T47D (cell line): Measurements from ENCODE around the gene LARGE2.

Experiments used
- DNase-seq, 2 experiments: peaks; one replicate each; pipeline versions ENCODE4 v3.0.0 to v3.0.0-alpha.2; 2011 to 2012; ENCODE audit warnings: low read depth in 1 of 2, low spot score in 1 of 2
- JUND ChIP-seq: IDR thresholded peaks from 2 replicates; pipeline ENCODE4 v1.6.1; 2012; ENCODE audit warnings: low read depth
- in situ Hi-C: cut with HindIII; loops from 2 replicates; pipeline ENCODE4 v1.10.0; 2016; ENCODE audit warnings: low sequenced_read_pairs, low pct_unique_long_range_greater_than_20kb

Gene LARGE2

GRCh38 chr11:45922425-45923082, at the start of gene LARGE2:
TSS of gene LARGE2 (plus strand) at chr11:45922656. CDS start at chr11:45922883, 227 bp downstream.
- TF ChIP-seq JUND: no peak
- in situ Hi-C loops: no loop called here
- DNase-seq: peak; percentile 92 to 98

- in situ Hi-C loops: no loop called here
- DNase-seq: no peak
- TF ChIP-seq JUND: no peak
These were observed 46.1 kb upstream of the LARGE2 start for GRCh38 chr11:45876401-45876800.

DNA sequence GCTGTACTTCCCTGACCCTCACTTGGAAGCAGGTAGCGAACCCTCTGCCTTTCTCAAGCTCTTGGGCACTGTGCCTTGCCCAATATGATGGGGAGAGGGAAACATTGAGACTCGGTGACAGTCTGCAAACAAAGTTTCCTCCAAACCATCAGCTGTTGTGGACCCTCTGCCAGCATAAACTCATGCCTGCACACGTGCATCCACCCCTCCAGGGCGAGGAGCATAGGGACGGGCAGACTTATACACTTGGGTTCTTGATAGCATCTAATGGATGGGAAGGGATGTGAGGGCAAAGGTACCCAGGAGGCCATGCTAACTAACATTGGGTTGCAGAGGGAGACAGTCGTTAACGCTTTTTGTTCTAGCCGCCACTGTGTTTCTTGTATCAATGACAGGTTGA, 45.2 kb upstream of the LARGE2 start:
- in situ Hi-C loops: no loop called here
- TF ChIP-seq JUND: no peak
- no peak for DNase-seq

GRCh38 chr11:45877845-45878244, 44.6 kb upstream of the LARGE2 start:
- in situ Hi-C loops: no loop called here
- no peak for DNase-seq
- TF ChIP-seq JUND: no peak

- in situ Hi-C loops: no loop called here
- no peak for DNase-seq
- no peak for TF ChIP-seq JUND
These were observed 42.4 kb upstream of the LARGE2 start for GRCh38 chr11:45879803-45880686.

DNA sequence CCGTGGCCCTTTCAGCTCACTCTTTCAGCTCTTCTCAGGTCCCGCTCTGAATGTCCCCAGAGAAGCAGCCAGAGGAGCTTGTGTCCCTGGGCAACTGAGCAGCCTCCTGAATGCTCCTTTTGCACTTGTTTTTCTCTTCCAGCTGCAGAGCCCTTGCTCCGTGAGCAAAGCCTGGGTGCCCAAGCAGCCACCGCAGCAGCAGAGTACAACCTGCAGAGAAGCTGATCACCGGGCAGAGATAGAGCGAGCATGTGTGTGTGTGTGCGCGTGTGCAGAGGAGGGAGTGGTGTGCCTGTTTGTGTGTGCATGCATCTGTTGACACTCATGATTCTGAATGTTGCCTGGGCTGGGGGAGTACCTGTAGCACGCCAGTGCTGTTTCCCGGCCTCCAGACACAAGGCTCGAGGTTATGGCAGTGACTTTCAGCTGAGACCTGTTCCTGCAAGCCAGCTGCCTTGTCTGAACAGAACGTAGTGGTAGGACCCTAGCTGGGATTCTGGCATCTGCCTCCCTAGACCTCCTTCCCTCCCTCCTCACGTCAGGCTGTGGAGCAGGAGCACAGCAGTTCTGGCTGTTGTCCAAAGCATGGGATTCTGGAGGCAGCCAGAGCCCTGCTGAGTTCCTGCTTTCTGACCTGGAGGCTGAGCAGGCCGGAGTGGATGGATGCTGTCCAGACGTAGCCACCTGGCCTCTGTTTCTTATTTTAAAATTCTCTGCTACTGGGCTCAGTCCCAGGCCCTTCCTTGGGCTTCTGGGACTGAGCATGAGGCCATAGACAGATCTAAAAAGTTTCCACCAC, 41.5 kb upstream of the LARGE2 start:
- no peak for DNase-seq
- in situ Hi-C loops: no loop called here
- no peak for TF ChIP-seq JUND

- DNase-seq: no peak
- no peak for TF ChIP-seq JUND
- in situ Hi-C loops: no loop called here
These were observed 40.6 kb upstream of the LARGE2 start for GRCh38 chr11:45881708-45882368.

DNA sequence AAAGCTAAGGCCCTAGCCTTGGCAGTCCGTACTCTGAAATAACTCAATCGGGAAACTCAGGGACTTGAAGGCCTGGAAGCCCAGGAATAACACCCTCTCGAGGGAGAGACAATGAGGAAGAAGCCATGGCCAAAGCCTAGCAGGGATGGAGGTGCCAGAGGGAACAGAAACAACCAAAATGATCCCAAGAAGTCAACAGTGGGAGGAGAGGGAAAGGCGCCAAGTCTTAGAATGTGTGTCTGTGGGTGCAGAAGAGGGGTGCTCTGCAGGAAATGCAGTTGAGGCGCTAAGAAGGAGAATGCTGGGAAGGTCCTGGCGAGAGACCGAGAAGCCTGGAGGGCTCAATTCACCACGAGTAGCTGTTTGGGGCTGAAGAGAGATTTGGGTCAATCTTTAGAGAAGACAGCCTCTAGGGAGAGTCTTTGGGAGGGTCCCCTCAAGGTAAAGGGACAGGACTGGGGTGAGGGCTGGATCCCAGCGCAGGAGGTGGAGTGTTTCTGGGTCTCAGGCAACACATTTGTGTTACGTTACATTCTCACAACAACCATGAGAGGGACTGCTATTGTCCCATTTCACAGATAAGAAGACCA, 37.8 kb upstream of the LARGE2 start:
- in situ Hi-C loops: no loop called here
- no peak for DNase-seq
- TF ChIP-seq JUND: no peak

- TF ChIP-seq JUND: no peak
- in situ Hi-C loops: no loop called here
- peak; percentile 76 to 85 for DNase-seq
These were observed 37.1 kb upstream of the LARGE2 start, which contains the start of gene MAPK8IP1 for GRCh38 chr11:45885274-45885920. TSS of gene MAPK8IP1 (plus strand) at chr11:45885651. CDS start at chr11:45885821, 170 bp downstream.

GRCh38 chr11:45885921-45886721, 36.3 kb upstream of the LARGE2 start:
- no peak for DNase-seq
- TF ChIP-seq JUND: no peak
- in situ Hi-C loops: no loop called here

DNA sequence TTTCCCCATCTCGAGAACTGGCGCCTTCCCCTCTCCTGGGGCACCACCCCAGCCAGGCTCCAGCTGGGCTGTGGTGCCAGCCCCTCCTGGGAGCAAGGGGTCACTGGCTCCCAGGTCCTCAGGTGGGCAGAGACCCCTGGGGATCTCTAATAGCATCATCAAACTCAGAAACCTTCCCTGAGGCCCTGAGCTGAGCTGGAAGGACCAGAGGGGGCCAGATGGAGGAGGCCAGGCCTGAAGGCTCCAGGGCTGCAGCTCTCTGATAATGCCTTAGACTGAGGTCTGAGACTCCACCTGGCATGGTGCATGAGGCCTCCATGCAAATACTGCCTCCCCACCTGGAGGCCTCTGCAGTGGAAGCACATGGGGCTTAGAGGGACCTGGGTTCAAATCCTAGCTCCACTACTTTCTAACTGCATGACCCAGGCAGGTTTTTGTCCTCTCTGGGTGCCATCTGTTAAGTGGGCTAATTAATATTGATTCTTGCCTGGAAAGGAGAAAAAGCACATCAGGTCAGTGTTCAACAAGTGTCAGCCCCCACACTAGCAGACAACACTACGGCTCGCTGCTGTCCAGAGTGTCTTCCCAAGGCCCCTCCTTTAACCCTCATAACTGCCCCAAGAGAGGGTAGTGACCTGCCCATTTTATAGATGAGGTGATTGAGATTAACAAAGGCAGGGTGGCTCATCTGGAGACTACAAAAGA, 35.5 kb upstream of the LARGE2 start:
- DNase-seq: no peak
- TF ChIP-seq JUND: no peak
- in situ Hi-C loops: no loop called here
